Suppressor macrophage treated with lipopolysaccharide for 4 hours (primary cell): ENCODE data around the gene IRGC.
A peak's percentile ranks its signal among the peaks of the same experiment; 100 is the strongest.

Source experiments
- DNase-seq: peaks from one replicate; pipeline ENCODE4 v3.0.0-alpha.2; 2020

The IRGC gene

DNA sequence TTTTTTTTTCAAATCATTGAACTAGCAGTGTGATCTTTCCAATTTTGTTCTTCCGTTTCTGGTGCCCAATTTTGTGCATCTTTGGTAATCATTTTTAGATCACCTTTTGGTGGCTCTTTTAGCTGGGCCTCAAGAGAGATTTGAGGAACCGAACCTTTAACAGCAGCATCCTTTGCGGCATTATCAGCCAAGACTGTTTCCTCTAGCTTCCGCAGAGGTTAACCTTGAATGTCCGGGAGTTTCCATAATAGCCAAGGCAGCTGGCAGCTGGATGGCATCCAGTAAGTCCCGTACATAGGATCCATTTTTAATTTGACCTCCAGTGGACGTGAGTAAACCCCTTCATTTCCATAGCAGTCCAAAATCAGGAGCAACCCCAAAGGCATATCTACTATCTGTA lies 9.6 kb downstream of the IRGC start:
- DNase-seq, result peak; percentile 55

DNA sequence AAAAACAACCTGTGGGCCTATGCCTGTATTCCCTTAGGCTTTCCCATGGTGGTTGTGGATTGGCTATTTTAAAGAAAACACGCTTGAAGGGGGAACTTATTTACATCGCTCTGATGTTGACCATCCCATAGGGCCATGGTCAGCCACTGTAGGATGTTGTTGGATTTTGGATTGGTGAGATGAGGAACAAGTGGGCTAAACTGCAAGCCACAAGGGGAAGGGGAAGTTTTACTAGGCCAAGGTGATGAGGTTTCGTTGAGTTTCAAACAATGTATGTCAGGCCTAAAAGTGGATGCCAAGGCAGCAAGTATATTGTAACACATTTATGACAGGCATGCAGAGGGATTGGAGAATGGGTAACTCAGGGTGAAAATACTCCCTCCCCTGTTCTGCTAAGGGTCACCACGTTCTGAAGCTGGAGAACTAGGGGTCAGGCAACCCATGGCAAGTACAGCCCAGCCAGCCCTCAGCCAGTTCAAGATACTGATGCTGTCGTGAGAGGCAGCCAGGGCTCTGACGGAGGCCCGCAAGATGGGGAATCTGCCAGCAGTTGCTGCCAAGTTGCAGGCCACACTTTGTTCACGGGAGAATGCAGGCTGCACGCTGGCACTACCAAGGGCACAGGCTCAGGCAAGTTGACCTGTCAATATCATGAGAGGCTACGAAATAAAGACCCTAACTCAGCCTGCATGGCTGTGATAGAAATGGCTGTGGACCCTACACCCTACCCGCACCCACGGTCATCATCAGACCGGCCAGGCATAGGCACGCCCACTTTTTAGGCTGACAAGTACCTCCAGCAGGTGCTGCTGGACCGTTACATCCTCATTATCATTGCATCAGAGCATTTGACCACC lies 11.1 kb downstream of the IRGC start:
- DNase-seq, result peak; percentile 12

DNA sequence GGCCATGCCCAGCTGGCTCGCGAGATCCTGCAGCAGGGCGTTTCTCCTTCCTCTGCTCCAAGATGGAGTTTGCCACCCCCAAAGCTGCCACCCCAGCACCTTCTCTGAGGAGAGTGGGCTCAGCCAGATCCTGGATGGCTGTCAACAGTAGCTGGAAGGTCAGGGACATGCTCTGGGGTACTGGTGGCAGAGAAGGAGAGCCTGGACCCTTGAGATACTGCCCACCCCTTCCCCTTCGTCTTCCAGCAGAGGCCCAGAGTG lies 11.6 kb downstream of the IRGC start:
- no peak for DNase-seq

DNA sequence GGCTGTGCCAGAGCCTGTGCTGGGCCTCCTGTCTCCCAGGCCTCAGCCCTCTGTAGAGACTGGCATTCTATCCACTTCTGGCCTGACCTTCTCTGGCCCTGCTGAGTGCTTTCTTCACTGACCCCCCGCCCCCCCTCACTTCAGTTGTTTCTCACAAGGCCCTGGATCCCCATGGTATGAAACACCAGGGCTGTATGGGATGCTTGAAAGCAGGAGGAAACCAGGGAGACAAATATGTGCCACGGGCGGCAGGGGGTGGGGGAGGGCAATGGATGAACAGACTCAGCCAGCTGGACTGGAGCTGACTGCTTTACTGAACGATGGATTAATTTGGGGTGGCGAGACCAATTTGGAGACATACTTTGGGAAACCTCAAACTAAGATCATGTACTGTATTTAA lies 14.0 kb downstream of the IRGC start:
- no peak for DNase-seq

DNA sequence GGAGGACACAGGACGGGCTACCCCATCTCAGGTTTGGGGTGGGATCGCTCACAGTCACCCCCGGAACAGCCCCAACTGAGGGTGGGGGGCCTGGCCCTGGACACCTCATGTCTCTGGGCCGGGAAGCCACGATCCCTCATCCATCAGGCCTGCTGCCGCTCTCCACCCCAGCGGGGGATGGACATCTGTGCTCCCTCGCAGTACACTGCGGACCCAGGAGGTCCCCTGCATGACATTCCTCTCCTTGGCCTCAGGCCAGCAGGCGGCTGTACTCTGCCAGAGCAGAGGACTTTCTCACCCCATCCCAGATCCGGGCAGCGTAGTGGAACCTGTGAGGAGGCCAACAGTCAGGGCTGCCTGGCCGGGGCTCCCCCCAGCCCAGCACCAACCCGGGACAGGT lies 15.5 kb downstream of the IRGC start:
- no peak for DNase-seq

DNA sequence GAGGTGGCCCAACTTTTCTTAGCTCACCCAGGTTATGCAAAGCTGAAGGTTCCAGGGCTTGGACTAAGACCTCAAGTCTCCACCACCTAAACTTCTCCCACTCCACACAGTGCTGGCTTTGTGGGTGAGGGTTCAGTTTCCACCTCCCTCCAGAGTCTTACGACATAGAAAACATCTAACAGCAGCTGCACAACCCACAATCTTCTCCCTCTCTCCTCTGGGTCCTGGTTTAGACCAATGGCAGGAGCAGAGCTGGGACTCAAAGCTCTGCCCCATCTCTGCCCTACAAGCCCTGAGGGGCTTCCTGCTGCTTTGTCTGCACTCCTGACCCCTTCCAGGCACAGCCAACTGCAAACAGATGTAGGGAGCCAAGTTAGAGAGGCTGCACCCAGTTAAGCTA lies 16.0 kb downstream of the IRGC start:
- DNase-seq, result no peak

DNA sequence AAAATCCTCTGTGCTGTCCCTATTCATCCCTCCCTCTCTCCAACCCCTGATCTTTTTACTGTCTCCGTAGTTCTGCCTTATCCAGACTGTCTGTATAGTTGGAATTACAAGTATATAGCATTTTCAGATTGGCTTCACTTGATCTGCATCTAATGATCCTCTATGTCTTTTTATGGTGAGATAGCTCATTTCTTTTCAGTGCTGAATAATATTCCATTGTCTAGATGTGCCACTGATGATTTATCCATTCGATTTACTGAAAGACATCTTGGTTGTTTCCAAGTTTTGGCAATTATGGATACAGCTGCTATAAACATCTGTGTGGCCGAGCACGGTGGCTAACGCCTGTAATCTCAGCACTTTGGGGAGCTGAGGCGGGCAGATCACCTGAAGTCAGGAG lies 19.1 kb downstream of the IRGC start:
- DNase-seq, result no peak

DNA sequence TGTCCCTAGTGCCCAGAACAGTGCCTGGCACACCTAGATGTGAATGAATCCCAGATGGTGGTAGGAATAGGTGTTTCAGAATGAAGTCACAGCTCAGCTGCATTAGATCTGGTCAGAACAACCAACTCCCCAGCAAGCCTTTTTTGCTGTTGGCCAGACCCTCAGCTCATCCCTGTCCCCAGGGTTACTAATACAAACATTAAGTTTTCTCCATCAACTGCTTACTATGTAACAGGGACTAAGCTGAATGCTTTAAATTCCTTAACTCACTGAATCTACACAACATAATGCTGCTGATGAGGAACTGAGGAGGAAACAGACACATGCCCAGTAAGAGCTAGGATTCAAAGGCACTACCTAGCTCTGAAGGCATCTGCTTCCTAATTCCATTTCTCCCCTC lies 20.1 kb downstream of the IRGC start:
- no peak for DNase-seq

DNA sequence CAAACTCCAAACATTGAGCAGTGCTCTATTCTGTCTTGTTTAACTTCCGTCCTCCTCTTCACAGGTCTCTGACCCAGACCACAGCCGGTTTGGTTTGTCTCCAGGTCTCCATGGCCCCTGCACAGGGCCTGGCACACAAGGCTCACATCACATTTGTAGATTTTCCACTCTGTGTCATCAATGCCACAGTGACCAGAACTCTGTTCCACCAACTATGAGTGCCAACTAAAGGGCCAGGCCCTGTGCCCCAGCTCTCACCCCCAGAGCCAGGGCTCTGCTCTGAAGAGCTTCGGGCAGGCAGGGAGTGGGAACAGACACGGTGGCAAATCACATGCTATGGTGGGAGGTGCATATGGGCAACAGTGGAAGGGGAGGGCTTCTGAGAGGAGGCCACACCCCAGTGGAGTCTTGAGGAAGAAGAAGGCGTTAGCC lies 22.9 kb downstream of the IRGC start:
- peak; percentile 39 for DNase-seq

DNA sequence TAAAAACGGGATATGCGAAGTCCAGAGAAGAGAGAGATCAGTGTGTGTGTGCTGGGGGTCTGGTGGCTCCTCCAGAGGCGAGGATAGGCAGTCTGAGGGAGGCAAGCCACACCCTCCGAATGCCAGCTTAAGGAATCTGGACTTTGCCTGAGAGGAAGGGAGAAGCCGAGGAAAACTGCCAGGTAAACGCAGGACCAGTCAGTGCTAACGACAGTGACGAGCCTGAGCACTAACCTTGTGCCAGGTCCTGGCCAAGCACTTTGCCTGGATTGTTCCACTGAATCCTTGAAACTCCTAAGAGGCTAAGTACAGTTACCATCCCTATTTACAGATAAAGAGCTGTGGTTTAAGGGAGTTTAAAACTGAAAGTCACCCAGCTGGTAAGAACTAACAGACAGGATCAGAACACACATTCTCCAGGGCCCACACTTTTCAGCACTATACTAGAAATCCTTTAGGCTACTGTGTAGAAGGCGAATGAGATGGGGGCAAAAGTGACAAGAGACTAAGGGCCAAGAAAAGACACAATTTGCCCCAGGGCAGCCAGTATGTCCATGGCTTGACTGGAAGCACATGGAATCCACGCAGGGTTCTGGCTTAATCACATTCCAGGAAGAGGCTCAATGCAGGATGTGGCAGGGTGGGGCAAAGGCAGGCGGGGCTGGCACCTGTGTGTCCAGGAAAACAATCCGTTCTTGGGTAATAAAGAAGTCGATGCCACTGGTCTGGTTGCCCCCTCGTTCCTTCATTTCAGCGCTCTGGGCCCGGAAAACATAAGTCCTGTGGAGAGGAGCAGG lies 23.8 kb downstream of the IRGC start:
- DNase-seq, result no peak

DNA sequence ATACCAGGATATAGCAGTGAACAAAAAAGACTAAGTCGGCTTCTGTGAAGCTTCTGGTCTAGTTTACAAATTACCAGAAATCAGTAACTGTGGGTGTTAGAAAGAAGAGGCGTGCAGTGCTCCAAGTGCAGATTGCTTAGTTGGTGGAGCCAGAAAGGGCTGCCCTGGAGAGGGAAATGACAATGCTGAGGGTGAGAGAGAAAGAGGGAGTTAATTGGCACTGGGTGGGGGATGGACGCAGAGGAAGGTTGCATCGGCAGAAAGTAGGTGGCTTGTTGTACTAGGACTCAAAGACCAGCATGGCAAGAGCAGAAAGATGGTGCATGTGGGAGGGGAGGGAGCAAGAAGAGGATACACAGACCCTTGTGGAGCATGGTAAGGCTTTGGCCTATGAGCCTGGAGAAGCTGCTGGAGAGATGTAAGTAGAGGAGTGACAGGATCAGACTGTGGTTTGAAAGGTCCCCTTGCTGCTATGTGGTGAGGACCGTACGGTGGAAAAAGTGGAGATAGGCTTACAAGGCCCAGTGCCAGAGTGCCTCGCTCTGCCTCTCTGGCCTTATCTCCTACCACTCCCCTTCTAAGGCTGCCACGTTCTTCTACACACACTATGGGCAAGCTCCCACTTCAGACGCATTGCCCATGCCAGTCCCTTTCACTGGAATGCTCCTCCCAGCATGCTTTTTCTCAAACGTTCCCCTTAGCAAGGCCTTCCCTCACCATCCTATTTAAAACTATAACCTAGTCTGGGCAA lies 25.4 kb downstream of the IRGC start:
- DNase-seq, result no peak

DNA sequence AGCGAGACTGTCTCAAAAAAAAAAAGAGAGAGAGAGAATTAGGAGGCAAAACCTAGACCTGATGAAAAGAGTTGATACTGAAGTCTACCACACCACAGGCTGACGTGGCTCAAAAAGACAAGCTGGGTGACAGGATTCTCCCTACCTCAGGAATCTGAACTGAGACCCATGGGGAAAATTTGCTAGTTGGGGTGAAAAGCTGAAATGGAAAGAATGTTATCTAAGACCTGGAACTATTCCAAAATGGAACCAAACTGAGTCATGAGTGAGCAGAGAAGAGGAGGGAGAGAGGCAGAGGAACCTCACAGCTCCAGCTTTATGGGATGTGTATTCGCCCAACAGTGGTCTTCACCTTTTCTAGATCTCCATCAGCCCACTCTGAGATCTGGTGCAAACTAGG lies 27.2 kb downstream of the IRGC start:
- no peak for DNase-seq

DNA sequence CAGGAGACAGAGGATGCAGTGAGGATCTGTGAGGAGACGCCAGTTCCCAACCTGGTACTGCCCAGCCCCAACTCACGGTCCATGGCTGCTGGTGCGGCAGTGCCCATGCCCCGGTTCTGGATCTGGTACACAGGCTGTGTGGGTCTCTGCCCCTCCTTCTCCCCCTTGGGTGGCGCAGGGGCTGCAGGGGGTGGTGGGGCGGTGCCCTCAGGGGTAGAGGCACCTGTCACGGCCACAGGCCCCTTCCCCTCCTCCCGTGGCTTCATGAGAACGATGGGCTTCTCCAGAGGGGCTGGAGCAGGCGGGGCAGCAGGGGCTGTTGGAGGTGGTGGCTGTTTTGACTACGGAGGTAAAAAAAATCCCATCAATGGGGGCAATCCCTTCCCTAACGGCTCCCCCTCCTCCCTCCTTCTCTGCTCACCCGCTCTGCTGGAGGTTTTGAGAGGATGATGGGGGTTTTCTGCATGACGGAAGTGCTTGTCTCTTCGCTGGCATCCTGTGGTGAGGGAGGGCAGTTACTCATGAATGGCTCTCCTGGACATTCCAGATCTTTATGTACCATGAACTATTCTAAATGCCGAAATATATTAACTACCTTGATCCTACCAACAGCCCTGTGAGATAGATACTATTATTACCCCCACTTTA lies 31.8 kb downstream of the IRGC start:
- DNase-seq, result no peak

DNA sequence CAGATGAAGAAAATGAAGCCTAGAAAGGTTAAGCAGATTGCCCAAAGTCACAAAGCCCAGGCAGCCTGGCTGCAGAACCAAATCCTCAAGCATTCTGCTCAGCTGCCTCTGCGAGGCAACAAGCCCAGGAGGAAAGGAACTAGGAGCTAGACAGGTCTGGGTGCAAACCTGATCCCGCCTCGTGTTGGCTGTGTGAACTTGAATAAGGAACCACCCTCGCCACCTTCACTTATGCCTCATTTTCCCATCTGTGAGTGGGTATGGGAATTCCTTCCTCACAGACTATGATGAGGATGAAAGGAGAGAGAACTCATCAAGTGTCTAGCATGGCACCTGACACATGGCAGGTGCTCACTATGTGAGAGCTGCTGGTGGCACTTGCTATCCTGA lies 32.3 kb downstream of the IRGC start:
- no peak for DNase-seq

DNA sequence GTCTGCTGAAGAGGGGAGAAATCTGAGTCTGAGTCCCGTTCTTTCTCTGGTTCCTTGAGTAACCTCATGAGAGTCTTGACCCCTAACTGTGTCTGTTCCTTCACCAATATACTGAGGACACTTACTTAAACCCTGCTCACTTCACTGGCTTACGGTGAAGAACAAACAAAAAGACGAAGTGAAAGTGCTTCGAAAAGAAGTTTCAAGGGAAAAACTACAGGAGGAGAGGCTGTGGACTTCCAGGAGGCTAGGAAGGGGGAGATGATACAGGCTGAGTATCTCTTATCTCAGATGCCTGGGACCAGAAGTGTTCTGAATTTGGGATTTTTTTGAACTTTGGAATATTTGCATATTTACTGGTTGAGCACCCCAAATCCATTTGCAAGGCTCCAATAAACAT lies 32.8 kb downstream of the IRGC start:
- no peak for DNase-seq

DNA sequence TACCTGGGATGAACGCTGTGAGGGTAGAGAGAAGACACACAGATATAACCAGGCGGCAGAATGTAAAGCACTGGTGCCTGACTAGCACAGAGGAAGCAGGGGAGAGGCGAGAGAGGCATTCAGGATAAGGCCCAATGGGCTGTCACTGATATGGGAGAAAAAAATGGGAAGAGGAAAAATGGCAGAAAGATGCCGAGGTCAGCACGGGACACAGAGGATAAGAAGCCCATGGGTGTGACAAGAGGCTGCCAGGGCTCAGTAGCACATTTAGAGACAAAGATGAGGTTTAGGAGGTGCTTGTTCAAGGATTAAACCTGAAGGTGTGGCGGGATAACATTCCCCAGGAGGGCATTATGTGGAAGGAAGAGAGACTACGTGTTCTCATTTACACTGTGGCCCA lies 33.3 kb downstream of the IRGC start:
- DNase-seq, result no peak

DNA sequence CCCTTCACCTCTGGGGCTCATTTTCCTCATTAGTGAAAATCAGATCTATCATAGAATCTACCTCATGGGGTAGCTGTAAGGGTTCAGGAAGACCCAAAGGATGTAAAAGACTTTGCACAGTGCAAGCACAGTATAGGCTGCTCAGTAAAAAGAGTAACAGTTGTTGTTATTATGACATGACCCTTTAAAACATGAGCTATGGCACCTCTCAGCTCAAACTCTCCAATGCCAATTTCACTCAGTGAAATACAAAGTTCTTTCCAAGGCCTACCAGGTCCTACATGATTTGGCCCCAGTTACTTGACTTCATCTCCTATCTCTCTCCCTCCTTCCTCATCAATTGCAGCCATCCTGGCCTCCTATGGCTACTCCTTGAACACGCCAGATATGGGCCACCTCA lies 34.0 kb downstream of the IRGC start:
- DNase-seq, result no peak

DNA sequence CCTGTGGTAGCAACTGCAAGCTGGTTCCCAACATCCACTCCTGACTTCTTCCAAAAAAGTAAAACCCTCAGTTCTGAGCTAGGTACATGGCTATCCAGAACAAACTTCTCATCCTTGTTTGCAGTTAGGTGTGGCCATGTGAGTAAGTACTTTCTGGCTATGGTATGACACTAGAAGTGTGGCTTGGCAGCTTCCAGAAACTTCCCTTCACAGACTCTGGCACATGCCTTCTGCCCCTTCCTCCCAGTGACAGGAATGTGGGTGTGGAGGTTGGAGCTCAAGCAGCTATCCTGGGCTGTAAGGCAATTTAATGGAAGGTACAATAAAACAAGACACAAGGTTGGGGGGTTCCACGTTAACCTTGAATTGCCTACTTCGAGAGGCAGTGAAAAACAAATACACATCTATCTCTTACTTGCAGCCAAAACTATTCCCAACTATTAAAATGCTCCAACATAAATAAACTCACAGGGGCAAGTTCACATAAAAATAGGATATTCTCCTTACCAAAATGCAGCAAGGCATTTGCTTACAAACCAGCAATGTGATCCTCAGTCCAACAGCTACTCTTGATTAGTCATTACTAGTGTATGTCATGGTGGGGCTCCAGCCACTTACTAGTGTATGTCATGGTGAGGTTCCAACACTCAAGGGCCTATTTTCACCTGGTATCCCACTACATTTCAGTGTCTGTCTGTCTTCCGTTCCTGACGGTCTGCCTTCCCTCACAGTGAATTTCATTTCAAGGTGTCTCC lies 35.8 kb downstream of the IRGC start:
- DNase-seq, result peak; percentile 42

DNA sequence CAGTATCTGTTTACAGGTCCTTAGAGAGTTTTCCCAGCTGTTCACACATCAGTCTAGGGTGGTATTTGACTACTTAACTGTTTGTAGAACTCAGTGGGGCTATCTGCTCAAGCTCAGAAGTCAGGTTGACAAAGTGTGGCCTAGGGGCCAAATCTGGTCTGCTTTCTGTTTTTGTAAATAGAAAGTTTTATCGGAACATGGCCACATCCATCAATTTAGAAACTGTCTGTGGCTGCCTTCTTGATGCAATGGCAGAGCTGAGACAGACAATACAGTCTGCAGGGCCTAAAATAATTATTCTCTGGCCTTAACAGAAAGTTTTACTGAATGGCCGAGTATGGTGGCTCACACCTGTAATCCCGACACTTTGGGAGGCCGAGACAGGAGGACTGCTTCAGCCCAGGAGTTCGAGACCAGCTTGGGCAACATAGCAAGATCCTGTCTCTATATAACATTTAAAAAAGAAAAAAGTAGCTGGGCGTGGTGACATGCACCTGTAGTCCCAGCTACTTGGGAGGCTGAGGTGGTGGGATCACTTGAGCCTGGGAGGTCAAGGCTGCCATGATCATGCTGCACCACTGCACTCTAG lies 36.5 kb downstream of the IRGC start:
- no peak for DNase-seq

DNA sequence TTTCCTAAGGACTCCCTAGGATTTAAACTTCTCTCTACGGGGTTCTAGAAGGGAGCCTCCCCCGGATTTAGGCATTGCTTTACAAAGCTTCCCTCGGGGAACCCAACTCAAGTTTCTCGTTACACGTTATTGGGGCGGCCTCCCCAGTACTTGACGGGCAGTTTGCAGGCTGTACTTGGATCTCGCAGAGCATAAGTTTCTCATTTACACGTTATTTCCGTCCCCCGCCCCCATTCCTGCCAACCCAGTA lies 38.3 kb downstream of the IRGC start:
- DNase-seq, result no peak

DNA sequence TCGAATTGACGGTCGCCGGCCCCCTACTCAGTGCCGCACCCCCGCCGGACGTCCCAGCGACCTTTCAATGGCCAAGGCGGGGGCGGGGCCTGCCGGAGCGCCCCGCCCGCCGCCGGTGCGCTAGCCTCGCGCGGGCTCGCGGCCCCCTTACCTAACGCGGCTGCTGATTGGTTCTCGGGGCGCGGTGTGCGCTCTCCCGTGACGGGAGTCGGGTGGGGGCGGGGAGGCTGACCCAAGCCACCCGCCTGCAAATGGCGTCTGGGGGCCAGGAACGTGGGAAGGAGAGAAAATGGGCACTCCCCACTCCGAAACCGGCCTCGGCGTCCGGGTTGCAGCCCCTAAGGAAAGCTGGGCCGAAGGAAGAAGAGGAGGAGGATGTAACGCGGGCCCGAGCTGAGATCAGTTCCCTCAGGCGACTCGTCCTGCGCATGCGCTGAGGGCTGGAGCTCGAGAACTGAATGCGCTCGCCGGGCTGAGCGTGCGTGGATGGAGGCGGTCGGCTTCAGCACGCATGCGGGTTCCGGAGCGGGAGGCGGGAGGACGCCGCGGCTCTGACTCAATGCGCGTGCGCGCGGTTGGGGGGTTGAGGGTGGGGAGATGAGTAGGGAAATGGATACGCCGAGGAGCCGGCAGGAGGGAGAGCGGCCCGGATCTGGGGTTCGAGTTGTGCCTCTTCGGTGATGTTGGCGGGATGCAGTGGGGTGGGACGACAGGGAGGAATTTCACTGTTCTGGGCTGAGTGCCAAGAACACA lies 38.8 kb downstream of the IRGC start, which contains the start of gene SMG9:
SMG9 (minus strand) TSS at position 460 of the 753 bp plus-strand sequence. CDS start 4,221 bp downstream, outside the sequence.
- DNase-seq, result peak; percentile 100
